IMR-90 (cell line): ENCODE data around the gene ALG11. TPM values are rescaled to one million over a fixed set of nuclear protein-coding genes. Genes with fewer than 3 reads are reported as not detected.

Source experiments
- ATAC-seq: fragments of 200-7000 bp; cut with Tn5 transposase; 2 replicates; pipeline ENCODE4 v1.9.1; 2020; ENCODE audit warnings: low read depth, mild to moderate bottlenecking, moderate library complexity
- BruUV-seq: library from RNA; stranded (reverse); fragments of 400-500 nt; replicated peaks from 2 replicates; lab custom pipeline; 2021; lab: Mats Ljungman, UMichigan
- CTCF ChIA-PET: fragments of 300-600 bp; formaldehyde crosslinking; extraction: SDS; loops from one replicate; lab custom pipeline; 2021; ENCODE audit warnings: antibody characterized with exemption; lab: Yijun Ruan, JAX
- POLR2A ChIA-PET: fragments of 300-600 bp; sonication (Branson Sonifier 250); formaldehyde crosslinking; loops from one replicate; lab custom pipeline; 2022; ENCODE audit warnings: antibody characterized with exemption; ENCODE audit not compliant: unreplicated experiment; lab: Charles Lee
- DNase-seq: peaks from one replicate; pipeline ENCODE4 v3.0.0; 2013
- H2AFZ ChIP-seq: replicated peaks from 2 replicates; pipeline ENCODE3; 2013; ENCODE audit warnings: low read length, mild to moderate bottlenecking; ENCODE audit not compliant: poor library complexity
- H2AK5ac ChIP-seq: 2 replicates; pipeline ENCODE4 v1.6.1; 2013; ENCODE audit warnings: low read depth, low read length, inconsistent platforms
- H2AK9ac ChIP-seq: replicated peaks from 2 replicates; pipeline ENCODE3; 2013; ENCODE audit warnings: mild to moderate bottlenecking, low read depth, low read length, moderate library complexity; ENCODE audit not compliant: poor library complexity
- H2BK120ac ChIP-seq: 2 replicates; pipeline ENCODE4 v1.6.1; 2013; ENCODE audit warnings: low read depth, low read length, inconsistent platforms
- H2BK15ac ChIP-seq: 3 replicates; pipeline ENCODE4 v1.6.1; 2013; ENCODE audit warnings: low read depth, low read length, inconsistent platforms
- H2BK20ac ChIP-seq: 2 replicates; pipeline ENCODE4 v1.6.1; 2013; ENCODE audit warnings: low read depth, mild to moderate bottlenecking, inconsistent platforms, low read length, moderate library complexity
- H2BK5ac ChIP-seq: 2 replicates; pipeline ENCODE4 v1.6.1; 2013; ENCODE audit warnings: mild to moderate bottlenecking, low read depth, low read length, inconsistent platforms; ENCODE audit not compliant: poor library complexity, severe bottlenecking
- H3K14ac ChIP-seq: replicated peaks from 2 replicates; pipeline ENCODE4 v1.6.1; 2013; ENCODE audit warnings: low read depth, low read length, inconsistent platforms
- H3K18ac ChIP-seq: 2 replicates; pipeline ENCODE4 v1.6.1; 2013; ENCODE audit warnings: low read depth, low read length, control low read depth
- H3K23ac ChIP-seq: 2 replicates; pipeline ENCODE4 v1.6.1; 2013; ENCODE audit warnings: low read depth, low read length, inconsistent platforms
- H3K27ac ChIP-seq: 2 replicates; pipeline ENCODE4 v1.5.1; 2013; ENCODE audit warnings: mild to moderate bottlenecking, control low read depth, low read length; ENCODE audit not compliant: insufficient read depth
- H3K27me3 ChIP-seq: 2 replicates; pipeline ENCODE4 v1.6.1; 2013; ENCODE audit warnings: low read length; ENCODE audit not compliant: control insufficient read depth, insufficient read depth
- H3K36me3 ChIP-seq: 2 replicates; pipeline ENCODE4 v1.6.1; 2013; ENCODE audit warnings: low read length, mixed read lengths; ENCODE audit not compliant: control insufficient read depth, insufficient read depth
- H3K4ac ChIP-seq: 2 replicates; pipeline ENCODE4 v1.6.1; 2013; ENCODE audit warnings: low read depth, low read length, inconsistent platforms
- H3K4me1 ChIP-seq: 2 replicates; pipeline ENCODE4 v1.6.1; 2013; ENCODE audit warnings: low read length, mixed read lengths; ENCODE audit not compliant: control insufficient read depth, insufficient read depth
- H3K4me2 ChIP-seq: 2 replicates; pipeline ENCODE4 v1.6.1; 2013; ENCODE audit warnings: low read depth, mild to moderate bottlenecking, control low read depth, low read length, moderate library complexity
- H3K4me3 ChIP-seq: 2 replicates; pipeline ENCODE4 v1.5.1; 2013; ENCODE audit warnings: low read depth, mild to moderate bottlenecking, control low read depth, low read length, moderate library complexity; ENCODE audit not compliant: insufficient read depth
- H3K56ac ChIP-seq: 2 replicates; pipeline ENCODE4 v1.6.1; 2013; ENCODE audit warnings: low read length, inconsistent platforms; ENCODE audit not compliant: insufficient read depth; ENCODE audit errors: extremely low read depth
- H3K79me1 ChIP-seq, 2 experiments: 2 replicates each; pipeline ENCODE4 v1.6.1; 2013; ENCODE audit warnings: low read length in 2 of 2, inconsistent platforms in 1 of 2, low read depth in 1 of 2
- H3K9ac ChIP-seq: 2 replicates; pipeline ENCODE4 v1.6.1; 2013; ENCODE audit warnings: low read depth, low read length, control low read depth
- H3K9me1 ChIP-seq: 2 replicates; pipeline ENCODE4 v1.6.1; 2013; ENCODE audit warnings: low read length, inconsistent platforms; ENCODE audit not compliant: insufficient read depth
- H3K9me3 ChIP-seq: 2 replicates; pipeline ENCODE4 v1.6.1; 2013; ENCODE audit warnings: low read length; ENCODE audit not compliant: control insufficient read depth, insufficient read depth
- H4K20me1 ChIP-seq: 2 replicates; pipeline ENCODE4 v1.6.1; 2013; ENCODE audit warnings: low read length, inconsistent platforms; ENCODE audit not compliant: insufficient read depth
- H4K5ac ChIP-seq: 2 replicates; pipeline ENCODE4 v1.6.1; 2013; ENCODE audit warnings: mild to moderate bottlenecking, low read depth, low read length, control low read depth
- H4K8ac ChIP-seq, 2 experiments: 2 replicates each; pipeline ENCODE4 v1.6.1; 2013; ENCODE audit warnings: low read depth in 2 of 2, low read length in 2 of 2, control low read depth in 1 of 2, inconsistent platforms in 1 of 2
- H4K91ac ChIP-seq: 2 replicates; pipeline ENCODE4 v1.6.1; 2013; ENCODE audit warnings: low read depth, low read length, inconsistent platforms; ENCODE audit not compliant: insufficient read depth
- CHD1 ChIP-seq: IDR thresholded peaks from 2 replicates; pipeline ENCODE4 v1.6.1; 2012; ENCODE audit warnings: low read depth, low read length, improper control_type of control experiment
- POLR2A ChIP-seq: IDR thresholded peaks from 2 replicates; pipeline ENCODE4 v1.6.1; 2012; ENCODE audit warnings: mild to moderate bottlenecking, low read depth, low read length
- WGBS, 2 experiments: methylation state at CpG; one replicate each; pipeline versions ENCODE4 v1.1.5 to v1.1.7; 2013; ENCODE audit warnings: missing lambda C conversion rate in 2 of 2; ENCODE audit not compliant: insufficient read length in 1 of 2; ENCODE audit errors: extremely low coverage in 2 of 2; 5-methylcytosine and 5-hydroxymethylcytosine counted together
- dilution Hi-C: fragments of 300-500 bp; cut with HindIII; formaldehyde crosslinking; loops from one replicate; pipeline ENCODE4 v1.14.3; 2018; ENCODE audit warnings: low sequenced_read_pairs; ENCODE audit not compliant: unreplicated experiment
- in situ Hi-C: fragments of 300-500 bp; cut with MboI; formaldehyde crosslinking; loops from 3 replicates; pipeline ENCODE4 v1.14.3; 2019; ENCODE audit warnings: low sequenced_read_pairs, inconsistent platforms, mixed read lengths
- intact Hi-C: fragments of 100-400 bp; cut with micrococcal nuclease; formaldehyde crosslinking; loops from 2 replicates; pipeline ENCODE4 v1.10.0; 2022
- polyA plus RNA-seq, 3 experiments: library from polyadenylated mRNA; depleted of rRNA; stranded (reverse); fragments of >200 nt; gene quantifications; 2 replicates each; pipeline ENCODE4 v1.2.3, GENCODE V29; 2012; ENCODE audit warnings: low replicate concordance in 1 of 3
- total RNA-seq: library from RNA; depleted of rRNA; stranded (reverse); fragments of >200 nt; gene quantifications from 2 replicates; pipeline ENCODE4 v1.2.3, GENCODE V29; 2012

The ALG11 gene
- total and polyA plus RNA-seq, 2 of the 4 experiments (the other 2 are of a cell fraction) = 10.0 to 12.7 TPM

DNA sequence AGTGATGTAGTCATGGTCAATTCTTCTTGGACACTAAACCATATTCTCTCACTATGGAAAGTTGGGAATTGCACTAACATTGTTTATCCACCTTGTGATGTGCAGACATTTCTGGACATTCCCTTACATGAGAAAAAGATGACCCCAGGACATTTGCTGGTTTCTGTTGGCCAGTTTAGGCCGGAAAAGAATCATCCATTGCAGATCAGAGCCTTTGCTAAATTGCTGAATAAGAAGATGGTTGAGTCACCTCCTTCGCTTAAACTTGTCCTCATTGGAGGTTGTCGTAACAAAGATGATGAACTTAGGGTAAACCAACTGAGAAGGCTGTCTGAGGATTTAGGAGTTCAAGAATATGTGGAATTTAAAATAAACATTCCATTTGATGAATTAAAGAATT is 12.3 kb downstream of the ALG11 start, which contains the start of gene UTP14C:
Gene UTP14C, plus strand, starts transcription at position 211 of the 400 bp plus-strand sequence. CDS start 4,114 bp downstream, outside the sequence.
- ATAC-seq = no peak
- Histone ChIP-seq H3K4me2 (no peak within 1 kb of the TSS), H3K27me3 (no peaks in the 10 kb centered on the region), H2AK9ac (no peak within 1 kb of the TSS), H2BK120ac (no peak within 1 kb of the TSS), H3K4me1 (no peaks in the 10 kb centered on the region), H4K20me1 (no peaks in the 10 kb centered on the region), H3K9ac (no peak within 1 kb of the TSS), H3K14ac (no peak within 1 kb of the TSS), H4K8ac (no peak within 1 kb of the TSS), H3K9me1 (peaks cover 8% of the 10 kb centered on the region; the same call in 1 of the 2 replicates), H2AFZ (no peak within 1 kb of the TSS), H2AK5ac (no peak within 1 kb of the TSS), H4K5ac (no peak within 1 kb of the TSS), H3K18ac (no peak within 1 kb of the TSS), H3K27ac (no peak within 1 kb of the TSS), H4K91ac (no peak within 1 kb of the TSS), H3K9me3 (no peaks in the 10 kb centered on the region), H3K36me3 (peaks cover 27% of the 10 kb centered on the region), H2BK20ac (no peak within 1 kb of the TSS), H3K56ac (no peak within 1 kb of the TSS), H3K79me1 (peaks cover 11 to 21% of the 10 kb centered on the region in 2 experiments; a peak in 3 of 4 replicates), H3K23ac (no peak within 1 kb of the TSS), H2BK15ac (no peak within 1 kb of the TSS), H3K4me3 (no peak within 1 kb of the TSS), H3K4ac (no peak within 1 kb of the TSS), H2BK5ac (no peak within 1 kb of the TSS)
- WGBS, 2 experiments = 100% methylated on average over 1 of the region's 3 CpGs; no CpG with 5 or more reads in 1 of the 2 experiments
- TF ChIP-seq CHD1 (no peak), POLR2A (no peak)
- ChIA-PET CTCF (no interaction called here), POLR2A (no interaction called here)
- no TSS peak for BruUV-seq
- dilution Hi-C loops (no loop called here), intact Hi-C loops (no loop called here), in situ Hi-C loops (loop anchor here (25.0 kb wide), 1 partner anchor 438 kb away; the partner anchor contains the start of genes CKAP2 and VPS36)
- DNase-seq = no peak
